GM12801 (cell line): ENCODE measurements around the gene TSC22D4.

Experiments
- TF ChIP-seq, protein P1 (sequence below): IDR thresholded peaks from one replicate; pipeline ENCODE4 v1.5.1; 2011; ENCODE audit warnings: control low read depth; ENCODE audit not compliant: insufficient read length; ENCODE audit errors: extremely low read depth

TSC22D4 gene

GRCh38 chr7:100435401-100436304 is 43.4 kb downstream of the TSC22D4 start:
- TF ChIP-seq, protein P1, sequence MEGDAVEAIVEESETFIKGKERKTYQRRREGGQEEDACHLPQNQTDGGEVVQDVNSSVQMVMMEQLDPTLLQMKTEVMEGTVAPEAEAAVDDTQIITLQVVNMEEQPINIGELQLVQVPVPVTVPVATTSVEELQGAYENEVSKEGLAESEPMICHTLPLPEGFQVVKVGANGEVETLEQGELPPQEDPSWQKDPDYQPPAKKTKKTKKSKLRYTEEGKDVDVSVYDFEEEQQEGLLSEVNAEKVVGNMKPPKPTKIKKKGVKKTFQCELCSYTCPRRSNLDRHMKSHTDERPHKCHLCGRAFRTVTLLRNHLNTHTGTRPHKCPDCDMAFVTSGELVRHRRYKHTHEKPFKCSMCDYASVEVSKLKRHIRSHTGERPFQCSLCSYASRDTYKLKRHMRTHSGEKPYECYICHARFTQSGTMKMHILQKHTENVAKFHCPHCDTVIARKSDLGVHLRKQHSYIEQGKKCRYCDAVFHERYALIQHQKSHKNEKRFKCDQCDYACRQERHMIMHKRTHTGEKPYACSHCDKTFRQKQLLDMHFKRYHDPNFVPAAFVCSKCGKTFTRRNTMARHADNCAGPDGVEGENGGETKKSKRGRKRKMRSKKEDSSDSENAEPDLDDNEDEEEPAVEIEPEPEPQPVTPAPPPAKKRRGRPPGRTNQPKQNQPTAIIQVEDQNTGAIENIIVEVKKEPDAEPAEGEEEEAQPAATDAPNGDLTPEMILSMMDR = no peak

GRCh38 chr7:100434297-100435144 is 44.5 kb downstream of the TSC22D4 start:
- TF ChIP-seq, protein P1 = no peak

- TF ChIP-seq, protein P1 = no peak
Observed at GRCh38 chr7:100433592-100434296, 45.3 kb downstream of the TSC22D4 start.

DNA sequence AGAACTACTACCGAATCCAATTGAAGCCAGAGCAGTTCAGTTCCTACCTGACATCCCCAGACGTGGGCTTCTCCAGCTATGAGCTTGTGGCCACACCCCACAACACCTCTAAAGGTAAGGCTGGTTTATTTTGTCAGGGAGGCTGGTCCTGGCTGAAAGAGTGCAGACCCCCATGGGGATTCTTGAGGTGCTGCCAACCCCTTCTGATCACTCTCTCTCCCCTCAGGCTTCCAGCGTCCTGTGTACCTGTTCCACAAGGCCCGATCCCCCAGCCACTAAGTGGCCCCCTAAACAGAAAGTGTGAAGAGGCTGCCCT is 45.8 kb downstream of the TSC22D4 start:
- TF ChIP-seq, protein P1 = no peak

- TF ChIP-seq, protein P1 = no peak
Observed at GRCh38 chr7:100432621-100433275, 46.3 kb downstream of the TSC22D4 start.

- TF ChIP-seq, protein P1 = no peak
Observed at GRCh38 chr7:100432053-100432452, 47.0 kb downstream of the TSC22D4 start.
